K562 (cell line): Measurements from ENCODE around the gene GJC2. TPM values are rescaled to one million over a fixed set of nuclear protein-coding genes. Genes with fewer than 3 reads are reported as not detected.
A peak's percentile ranks its signal among the peaks of the same experiment; 100 is the strongest.

Experiments
- ATAC-seq: fragments of 200-7000 bp; cut with Tn5 transposase; 3 replicates; pipeline ENCODE4 v1.9.1; 2020; ENCODE audit warnings: moderate library complexity
- BruUV-seq: library from RNA; stranded (reverse); fragments of 400-500 nt; replicated peaks from 2 replicates; lab custom pipeline; 2021; lab: Mats Ljungman, UMichigan
- CTCF ChIA-PET: fragments of 300-600 bp; formaldehyde crosslinking; extraction: SDS; loops from one replicate; lab custom pipeline; 2021; ENCODE audit warnings: low intra/inter-chr PET ratio; lab: Yijun Ruan, JAX
- POLR2A ChIA-PET: fragments of 300-600, 350-650 bp; sonication (Branson Sonifier 250); formaldehyde crosslinking; extraction: SDS; loops from one replicate; lab custom pipeline; 2021; ENCODE audit warnings: antibody characterized with exemption, inconsistent platforms; lab: Yijun Ruan, JAX
- DNase-seq, 4 experiments: peaks; one replicate each; pipeline versions ENCODE4 v3.0.0 to v3.0.0-alpha.2; 2011 to 2018; ENCODE audit warnings: low spot score in 3 of 4, mixed read lengths in 3 of 4; ENCODE audit errors: extremely low read depth in 1 of 4
- FAIRE-seq: peaks from 2 replicates; lab custom pipeline; 2011; peaks lifted over from hg19 to GRCh38; lab: Jason Lieb, UNC
- H2AFZ ChIP-seq: 2 replicates; pipeline ENCODE4 v1.6.0; 2011; ENCODE audit warnings: low read depth, low read length, control low read depth, inconsistent platforms
- H3K27ac ChIP-seq: fragments of 200-600 bp; 3 replicates; pipeline ENCODE4 v1.8.0; 2011; ENCODE audit warnings: low read depth, mild to moderate bottlenecking, control low read depth, inconsistent platforms, low read length, moderate library complexity, mixed read lengths; ENCODE audit errors: extremely low read depth
- H3K27me3 ChIP-seq, 2 experiments: fragments of 300-600 bp in 1 of 2; 2 replicates in 1 of 2; 3 replicates in 1 of 2; pipeline versions ENCODE4 v1.6.0 to v1.8.0; 2011; ENCODE audit warnings: inconsistent platforms in 2 of 2, low read length in 2 of 2, mild to moderate bottlenecking in 1 of 2, mixed read lengths in 1 of 2, moderate library complexity in 1 of 2; ENCODE audit not compliant: control insufficient read depth in 2 of 2, insufficient read depth in 2 of 2
- H3K36me3 ChIP-seq: fragments of 300-600 bp; 3 replicates; pipeline ENCODE4 v1.8.0; 2011; ENCODE audit warnings: mild to moderate bottlenecking, low read length, inconsistent platforms; ENCODE audit not compliant: control insufficient read depth, insufficient read depth
- H3K4me1 ChIP-seq, 2 experiments: fragments of 200-600 bp in 1 of 2; replicated peaks in 1 of 2; 2 replicates in 1 of 2; 3 replicates in 1 of 2; pipeline versions ENCODE4 v1.5.1 to v1.8.0; 2011; ENCODE audit warnings: inconsistent platforms in 2 of 2, low read length in 2 of 2, mild to moderate bottlenecking in 1 of 2, mixed read lengths in 1 of 2, moderate library complexity in 1 of 2; ENCODE audit not compliant: control insufficient read depth in 2 of 2, insufficient read depth in 2 of 2
- H3K4me2 ChIP-seq: 2 replicates; pipeline ENCODE4 v1.6.1; 2011; ENCODE audit warnings: low read length, control low read depth, inconsistent platforms, mixed read lengths; ENCODE audit not compliant: insufficient read depth
- H3K4me3 ChIP-seq: fragments of 200-600 bp; sonication (generic), shearing (Covaris generic); 2 replicates; pipeline ENCODE4 v1.5.1; 2016; ENCODE audit warnings: control low read depth, inconsistent platforms
- H3K79me2 ChIP-seq: fragments of 200-600 bp; 3 replicates; pipeline ENCODE4 v1.8.0; 2011; ENCODE audit warnings: low read length, inconsistent platforms; ENCODE audit not compliant: control insufficient read depth, insufficient read depth
- H3K9ac ChIP-seq, 2 experiments: 2 replicates each; pipeline versions ENCODE4 v1.6.0 to v1.6.1; 2011; ENCODE audit warnings: low read depth in 2 of 2, low read length in 2 of 2, control low read depth in 1 of 2, inconsistent platforms in 1 of 2, mild to moderate bottlenecking in 1 of 2, mixed read lengths in 1 of 2; ENCODE audit not compliant: insufficient read depth in 1 of 2
- H3K9me1 ChIP-seq: one replicate; pipeline ENCODE4 v1.6.0; 2011; ENCODE audit warnings: inconsistent platforms, mild to moderate bottlenecking, low read length, moderate library complexity; ENCODE audit not compliant: control insufficient read depth, insufficient read depth
- H3K9me3 ChIP-seq: replicated peaks from 2 replicates; pipeline ENCODE4 v1.5.1; 2011; ENCODE audit warnings: low read depth, low read length, inconsistent platforms; ENCODE audit not compliant: control insufficient read depth, insufficient read depth
- H4K20me1 ChIP-seq: replicated peaks from 2 replicates; pipeline ENCODE4 v1.6.1; 2011; ENCODE audit warnings: low read length, inconsistent platforms, mixed read lengths; ENCODE audit not compliant: control insufficient read depth, insufficient read depth
- CHD1 ChIP-seq: fragments of 200-600 bp; sonication (generic); IDR thresholded peaks from one replicate; pipeline ENCODE4 v1.6.1; 2012; ENCODE audit warnings: mild to moderate bottlenecking, moderate library complexity, low read length, inconsistent platforms
- FOSL1 ChIP-seq: fragments of 200-800 bp; sonication (Bioruptor generic); conservative IDR thresholded peaks from 2 replicates; pipeline ENCODE4 v1.6.1; 2016; ENCODE audit warnings: missing genetic modification characterization, missing compliant biosample characterization
- HDAC2 ChIP-seq: fragments of 450-650 bp; IDR thresholded peaks from 2 replicates; pipeline ENCODE4 v1.6.1; 2016; ENCODE audit warnings: mild to moderate bottlenecking
- MXD1 ChIP-seq: fragments of 250-450 bp; sonication (Bioruptor Pico); IDR thresholded peaks from 2 replicates; pipeline ENCODE4 v1.8.0; 2021; ENCODE audit warnings: borderline replicate concordance, mild to moderate bottlenecking, moderate library complexity; ENCODE audit not compliant: poor library complexity, severe bottlenecking
- POLR2B ChIP-seq: fragments of 450-650 bp; IDR thresholded peaks from 2 replicates; pipeline ENCODE4 v1.6.1; 2018; ENCODE audit warnings: low read depth; ENCODE audit not compliant: partially characterized antibody
- RREB1 ChIP-seq: fragments of 250-450 bp; sonication (Bioruptor Pico); IDR thresholded peaks from 2 replicates; pipeline ENCODE4 v1.4.0; 2020
- SIX5 ChIP-seq, 2 experiments: IDR thresholded peaks; 2 replicates each; pipeline ENCODE4 v1.6.1; 2011; ENCODE audit warnings: low read length in 2 of 2, borderline replicate concordance in 1 of 2, low read depth in 1 of 2, mild to moderate bottlenecking in 1 of 2, moderate library complexity in 1 of 2; ENCODE audit not compliant: insufficient read depth in 1 of 2
- ZNF324 ChIP-seq: fragments of 250-450 bp; sonication (Bioruptor Pico); IDR thresholded peaks from 2 replicates; pipeline ENCODE4 v1.4.0; 2020; ENCODE audit warnings: mild to moderate bottlenecking
- WGBS: fragments of 100-300 bp; shearing (Covaris generic); methylation state at CpG from one replicate; pipeline ENCODE4 v1.1.6; 2016; ENCODE audit warnings: low coverage, mixed read lengths; ENCODE audit not compliant: insufficient coverage; ENCODE audit errors: missing lambda C conversion rate; 5-methylcytosine and 5-hydroxymethylcytosine counted together
- in situ Hi-C: fragments of 300-500 bp; cut with MboI; formaldehyde crosslinking; loops from 4 replicates; pipeline ENCODE4 v1.15.0; 2018; ENCODE audit warnings: inconsistent platforms, mixed read lengths
- intact Hi-C: fragments of 100-400 bp; cut with micrococcal nuclease; formaldehyde crosslinking; loops from 2 replicates; pipeline ENCODE4 v1.14.2; 2022
- polyA plus RNA-seq, 8 experiments: library from polyadenylated mRNA; depleted of rRNA in 4 of 8; stranded (reverse) in 5 of 8; unstranded in 3 of 8; fragments of >200 nt; fragmentation: Nextera tagmentation in 2 of 8; fragmentation: Illumina TruSeq in 1 of 8; extraction: Ambion mirVana in 2 of 8; extraction: Trizol in 1 of 8; gene quantifications; 2 replicates each; pipeline versions ENCODE4 v1.2.1 to v1.2.3, GENCODE V29; 2011 to 2014; ENCODE audit warnings: inconsistent platforms in 1 of 8, missing spikeins in 1 of 8
- total RNA-seq, 7 experiments: library from RNA; depleted of rRNA in 6 of 7; stranded (reverse); fragments of >200 nt in 6 of 7; fragmentation: Illumina TruSeq in 2 of 7; extraction: Trizol in 2 of 7; gene quantifications; 2 replicates each; pipeline versions ENCODE4 v1.2.1 to v1.2.3, GENCODE V29; 2011 to 2021; ENCODE audit warnings: low replicate concordance in 1 of 7
- TF ChIP-seq, protein P1 (sequence below): sonication (generic); formaldehyde crosslinking; IDR thresholded peaks from 2 replicates; pipeline ENCODE4 v1.8.0; 2022; ENCODE audit warnings: mild to moderate bottlenecking, missing genetic modification reagents
- TF ChIP-seq, protein P2 (sequence below): fragments of 450-650 bp; formaldehyde crosslinking; IDR thresholded peaks from 2 replicates; pipeline ENCODE4 v1.4.0; 2020; ENCODE audit warnings: mild to moderate bottlenecking, moderate library complexity

The GJC2 gene
- total and polyA plus RNA-seq, 9 of the 15 experiments (the other 6 are each of a cell fraction or from before 2014, with no cell fraction given): 0.03 to 0.62 (median 0.11) TPM; not detected in 2

DNA sequence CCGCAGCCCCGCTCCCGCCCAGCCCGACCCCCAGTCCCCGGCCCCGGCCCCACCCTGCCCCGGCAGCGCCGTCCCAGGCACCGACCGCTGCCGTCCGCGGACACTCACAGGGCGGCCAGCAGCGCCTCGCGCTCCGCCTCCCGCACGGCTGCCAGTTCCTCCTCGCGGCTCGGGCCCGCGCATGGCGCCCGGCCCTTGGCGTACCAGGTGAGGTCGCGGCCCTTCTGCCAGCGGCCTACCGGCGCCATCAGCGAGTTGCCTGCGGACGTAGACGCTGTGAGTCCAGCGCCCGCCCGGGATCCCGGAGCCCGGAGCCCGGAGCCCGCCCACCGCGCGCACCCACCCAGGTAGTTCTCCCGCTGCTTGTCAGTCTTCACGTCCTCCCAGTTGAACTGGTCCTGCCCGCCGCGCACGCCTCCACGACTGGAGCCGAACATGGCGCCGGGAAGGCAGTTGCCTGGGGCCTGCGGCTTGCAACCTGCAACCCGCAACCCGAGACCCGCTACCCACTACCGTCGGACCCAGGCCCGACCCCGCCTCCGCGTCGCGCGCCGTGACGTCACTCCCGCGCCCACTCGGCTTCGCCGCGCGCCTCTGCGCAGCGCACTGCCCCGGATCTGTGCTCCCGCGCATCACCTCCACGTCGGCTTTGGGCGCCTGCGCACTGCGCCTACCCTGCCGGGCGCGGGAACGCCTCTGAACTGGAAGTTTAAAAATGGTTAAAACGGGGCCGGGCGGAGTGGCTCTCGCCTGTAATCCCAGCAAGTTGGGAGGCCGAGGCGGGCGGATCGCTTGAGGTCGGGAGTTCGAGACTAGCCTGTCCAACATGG, 46.7 kb upstream of the GJC2 start, which contains the start of gene C1orf35:
Gene C1orf35, minus strand, starts transcription at position 535 of the 830 bp plus-strand sequence. Its CDS starts 98 bp downstream, at position 437.
- Histone ChIP-seq H3K4me1 (peaks cover 16 to 61% of the 10 kb centered on the region in 2 experiments), H3K27me3 (no peaks in the 10 kb centered on the region), H3K4me2 (peak within 1 kb of the TSS; percentile 94), H3K4me3 (peak within 1 kb of the TSS; percentile 100), H3K79me2 (peaks cover 46% of the 10 kb centered on the region), H3K27ac (peak within 1 kb of the TSS; percentile 87), H3K9me1 (peaks cover 3% of the 10 kb centered on the region), H3K36me3 (peaks cover 64% of the 10 kb centered on the region; the same call in 2 of the 3 replicates), H3K9ac (peak within 1 kb of the TSS; percentile 87 to 98), H3K9me3 (peaks cover 5% of the 10 kb centered on the region; the same call in 1 of the 2 replicates), H4K20me1 (peaks cover 26% of the 10 kb centered on the region), H2AFZ (peak within 1 kb of the TSS; percentile 99)
- BruUV-seq: TSS peak; percentile 46
- WGBS: under 1% methylated on average over 82 of the region's 104 CpGs
- in situ Hi-C loops: no loop called here
- ChIA-PET CTCF (interaction anchor here (0.7 kb wide), 2 partner anchors 20 to 90 kb away, joined by 3 to 4 read pairs; no protein-coding TSS in a partner anchor), POLR2A (interaction anchor here (0.5 to 1.6 kb wide), 4 partner anchors 8 to 1530 kb away, joined by 3 to 7 read pairs (median 4); no protein-coding TSS in a partner anchor)
- FAIRE-seq (peak; percentile 93), DNase-seq (peak; percentile 95 to 99 (median 98)), ATAC-seq (peak; percentile 85)
- intact Hi-C loops: no loop called here
- 0 out of 2 replicates have a peak, but pooled peaks have one; percentile 19 for TF ChIP-seq FOSL1 (tag)
- TF ChIP-seq RREB1 (CRISPR knock-in tag): no peak
- TF ChIP-seq ZNF324 (CRISPR knock-in tag): no peak
- peak; percentile 4 for TF ChIP-seq MXD1 (CRISPR knock-in tag)
- TF ChIP-seq, protein P1, sequence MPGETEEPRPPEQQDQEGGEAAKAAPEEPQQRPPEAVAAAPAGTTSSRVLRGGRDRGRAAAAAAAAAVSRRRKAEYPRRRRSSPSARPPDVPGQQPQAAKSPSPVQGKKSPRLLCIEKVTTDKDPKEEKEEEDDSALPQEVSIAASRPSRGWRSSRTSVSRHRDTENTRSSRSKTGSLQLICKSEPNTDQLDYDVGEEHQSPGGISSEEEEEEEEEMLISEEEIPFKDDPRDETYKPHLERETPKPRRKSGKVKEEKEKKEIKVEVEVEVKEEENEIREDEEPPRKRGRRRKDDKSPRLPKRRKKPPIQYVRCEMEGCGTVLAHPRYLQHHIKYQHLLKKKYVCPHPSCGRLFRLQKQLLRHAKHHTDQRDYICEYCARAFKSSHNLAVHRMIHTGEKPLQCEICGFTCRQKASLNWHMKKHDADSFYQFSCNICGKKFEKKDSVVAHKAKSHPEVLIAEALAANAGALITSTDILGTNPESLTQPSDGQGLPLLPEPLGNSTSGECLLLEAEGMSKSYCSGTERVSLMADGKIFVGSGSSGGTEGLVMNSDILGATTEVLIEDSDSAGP (CRISPR knock-in tag): no peak
- peak in 1 of 2 experiments; percentile 31; a peak in 1 of 4 replicates for TF ChIP-seq SIX5 (IDR thresholded peaks at IDR 0.05; ENCODE audit: borderline replicate concordance in 1 of 2, insufficient read depth in 1 of 2, low read depth in 1 of 2, low read length in 2 of 2)
- TF ChIP-seq, protein P2, sequence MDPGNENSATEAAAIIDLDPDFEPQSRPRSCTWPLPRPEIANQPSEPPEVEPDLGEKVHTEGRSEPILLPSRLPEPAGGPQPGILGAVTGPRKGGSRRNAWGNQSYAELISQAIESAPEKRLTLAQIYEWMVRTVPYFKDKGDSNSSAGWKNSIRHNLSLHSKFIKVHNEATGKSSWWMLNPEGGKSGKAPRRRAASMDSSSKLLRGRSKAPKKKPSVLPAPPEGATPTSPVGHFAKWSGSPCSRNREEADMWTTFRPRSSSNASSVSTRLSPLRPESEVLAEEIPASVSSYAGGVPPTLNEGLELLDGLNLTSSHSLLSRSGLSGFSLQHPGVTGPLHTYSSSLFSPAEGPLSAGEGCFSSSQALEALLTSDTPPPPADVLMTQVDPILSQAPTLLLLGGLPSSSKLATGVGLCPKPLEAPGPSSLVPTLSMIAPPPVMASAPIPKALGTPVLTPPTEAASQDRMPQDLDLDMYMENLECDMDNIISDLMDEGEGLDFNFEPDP (CRISPR knock-in tag): no peak
- no peak for TF ChIP-seq CHD1
- no peak; the same call in 1 of the 2 replicates for TF ChIP-seq HDAC2
- peak; percentile 80 for TF ChIP-seq POLR2B
